B cell (primary cell): Measurements from ENCODE around the gene RAD51B. TPM values are rescaled to one million over a fixed set of nuclear protein-coding genes. Genes with fewer than 3 reads are reported as not detected.
A peak's percentile ranks its signal among the peaks of the same experiment; 100 is the strongest.

Experiments
- ATAC-seq: fragments of 200-7000 bp; cut with Tn5 transposase; one replicate; pipeline ENCODE4 v1.10.0; 2021; ENCODE audit warnings: low read depth, mild to moderate bottlenecking, moderate number of reproducible peaks, moderate library complexity
- CTCF ChIA-PET: fragments of 350-600 bp; sonication (Branson Sonifier 250); formaldehyde crosslinking; loops from one replicate; lab custom pipeline; 2021; ENCODE audit warnings: antibody characterized with exemption, inconsistent platforms; lab: Charles Lee
- POLR2A ChIA-PET: fragments of 350-600 bp; sonication (Branson Sonifier 250); formaldehyde crosslinking; loops from one replicate; lab custom pipeline; 2021; ENCODE audit warnings: antibody characterized with exemption; lab: Charles Lee
- DNase-seq: peaks from one replicate; pipeline ENCODE4 v3.0.0; 2013
- H2AFZ ChIP-seq: 2 replicates; pipeline ENCODE4 v1.6.1; 2012; ENCODE audit warnings: mild to moderate bottlenecking, low read depth, low read length; ENCODE audit not compliant: insufficient read depth, poor library complexity, severe bottlenecking
- H3K27ac ChIP-seq, 2 donors: 1 replicate in 1 of 2; 2 replicates in 1 of 2; pipeline ENCODE4 v1.5.1; 2012 to 2013; ENCODE audit warnings: low read length in 2 of 2, mild to moderate bottlenecking in 2 of 2, moderate library complexity in 1 of 2
- H3K27me3 ChIP-seq, 4 experiments: fragments of 200-600 bp in 1 of 4; sonication (generic) in 1 of 4; replicated peaks in 1 of 4; 1 replicate in 2 of 4; 2 replicates in 2 of 4; pipeline versions ENCODE4 v1.6.1 to v1.7.0; 2013 to 2016; ENCODE audit warnings: low read length in 3 of 4, mild to moderate bottlenecking in 2 of 4, mixed read lengths in 1 of 4, moderate library complexity in 1 of 4; ENCODE audit not compliant: insufficient read depth in 4 of 4, control insufficient read depth in 3 of 4; ENCODE audit errors: control extremely low read depth in 1 of 4
- H3K36me3 ChIP-seq, 2 experiments: replicated peaks in 1 of 2; 1 replicate in 1 of 2; 2 replicates in 1 of 2; pipeline versions ENCODE4 v1.6.1 to v1.7.1; 2013; ENCODE audit warnings: low read length in 1 of 2; ENCODE audit not compliant: insufficient read depth in 2 of 2, control insufficient read depth in 1 of 2; ENCODE audit errors: control extremely low read depth in 1 of 2, extremely low read depth in 1 of 2
- H3K4me1 ChIP-seq, 2 donors: fragments of 200-600 bp in 1 of 2; sonication (generic) in 1 of 2; 1 replicate in 1 of 2; 2 replicates in 1 of 2; pipeline versions ENCODE4 v1.5.1 to v1.6.1; 2013 to 2017; ENCODE audit warnings: low read length in 2 of 2; ENCODE audit not compliant: control insufficient read depth in 2 of 2, insufficient read depth in 2 of 2
- H3K4me2 ChIP-seq: replicated peaks from 2 replicates; pipeline ENCODE3; 2012; ENCODE audit warnings: mild to moderate bottlenecking, low read depth, low read length; ENCODE audit not compliant: poor library complexity, severe bottlenecking
- H3K4me3 ChIP-seq, 5 experiments: fragments of 200-600 bp in 1 of 5; sonication (generic) in 1 of 5; 1 replicate in 3 of 5; 2 replicates in 2 of 5; pipeline versions ENCODE4 v1.5.1 to v1.7.0; 2011 to 2016; ENCODE audit warnings: low read length in 4 of 5, mild to moderate bottlenecking in 4 of 5, low read depth in 2 of 5, control low read depth in 1 of 5, moderate library complexity in 1 of 5; ENCODE audit not compliant: insufficient read depth in 1 of 5; ENCODE audit errors: control extremely low read depth in 1 of 5, extremely low read depth in 1 of 5
- H3K79me2 ChIP-seq: fragments of 200-600 bp; sonication (generic); one replicate; pipeline ENCODE4 v1.6.0; 2016; ENCODE audit warnings: low read length; ENCODE audit not compliant: control insufficient read depth, insufficient read depth
- H3K9ac ChIP-seq: fragments of 200-600 bp; sonication (generic); 2 replicates; pipeline ENCODE4 v1.6.1; 2017; ENCODE audit warnings: mild to moderate bottlenecking, low read length, moderate library complexity
- H3K9me3 ChIP-seq, 3 donors: one replicate each; pipeline versions ENCODE4 v1.6.1 to v1.7.1; 2013; ENCODE audit warnings: low read length in 2 of 3; ENCODE audit not compliant: control insufficient read depth in 2 of 3, insufficient read depth in 1 of 3; ENCODE audit errors: control extremely low read depth in 1 of 3
- H4K20me1 ChIP-seq: 2 replicates; pipeline ENCODE4 v1.6.0; 2012; ENCODE audit warnings: mild to moderate bottlenecking, low read length; ENCODE audit not compliant: insufficient read depth, control insufficient read depth, poor library complexity, severe bottlenecking
- H3K27ac Mint-ChIP-seq: one replicate; pipeline ENCODE4 v1.8.0; 2021; ENCODE audit warnings: mixed read lengths
- H3K27me3 Mint-ChIP-seq: one replicate; pipeline ENCODE4 v1.8.0; 2021; ENCODE audit warnings: mixed read lengths
- H3K4me1 Mint-ChIP-seq: one replicate; pipeline ENCODE4 v1.8.0; 2021; ENCODE audit warnings: mixed read lengths
- H3K4me3 Mint-ChIP-seq: one replicate; pipeline ENCODE4 v1.8.0; 2021; ENCODE audit warnings: mixed read lengths
- H3K9me3 Mint-ChIP-seq: one replicate; pipeline ENCODE4 v1.8.0; 2022; ENCODE audit warnings: mixed read lengths; ENCODE audit not compliant: insufficient read depth
- EZH2 ChIP-seq: IDR thresholded peaks from 2 replicates; pipeline ENCODE4 v1.6.1; 2012; ENCODE audit warnings: borderline replicate concordance, low read depth, mild to moderate bottlenecking, moderate library complexity, low read length; ENCODE audit not compliant: insufficient read depth, poor library complexity, severe bottlenecking
- WGBS: methylation state at CpG from one replicate; pipeline ENCODE4 v1.1.5; 2013; ENCODE audit warnings: missing lambda C conversion rate; ENCODE audit not compliant: insufficient coverage; 5-methylcytosine and 5-hydroxymethylcytosine counted together
- intact Hi-C: fragments of 100-400 bp; cut with micrococcal nuclease; formaldehyde crosslinking; loops from one replicate; pipeline ENCODE4 v1.10.0; 2022
- polyA plus RNA-seq: library from polyadenylated mRNA; depleted of rRNA; stranded (reverse); fragments of >200 nt; gene quantifications from 2 replicates; pipeline ENCODE4 v1.2.3, GENCODE V29; 2012
- total RNA-seq, 2 donors: library from RNA; stranded (reverse); fragments of 120-200 nt in 1 of 2; gene quantifications; 1 replicate in 1 of 2; 2 replicates in 1 of 2; pipeline versions ENCODE4 v1.2.3 to v1.2.4, GENCODE V29; 2013 to 2022
- TF ChIP-seq, protein P1 (sequence below): fragments of 200-600 bp; IDR thresholded peaks from one replicate; pipeline ENCODE4 v1.8.0; 2022; ENCODE audit warnings: antibody characterized with exemption, mild to moderate bottlenecking

RAD51B gene
- total and polyA plus RNA-seq, 2 donors (not counting 1 experiment from before 2014, with no cell fraction given), result 6.5 to 60.6 TPM

DNA sequence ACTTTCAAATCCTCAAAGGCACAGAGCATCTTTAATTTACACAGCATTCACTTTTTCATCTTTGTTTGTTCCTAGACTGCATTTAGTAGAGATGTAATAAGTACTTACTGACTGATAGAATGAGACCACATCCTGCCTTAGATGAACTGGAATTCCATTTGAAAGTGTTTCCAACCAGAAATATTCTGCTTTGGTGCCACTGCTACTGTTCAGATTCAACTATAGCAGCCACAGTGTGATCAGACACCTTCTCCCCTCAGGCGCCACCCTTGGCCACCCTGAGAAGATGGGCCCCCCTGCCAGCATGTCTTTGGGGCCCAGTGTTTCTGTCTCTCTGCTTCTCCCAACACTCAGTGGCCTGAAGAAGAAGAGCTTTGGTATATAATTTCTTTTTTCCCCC, 449.1 kb downstream of the RAD51B start:
- Histone ChIP-seq H4K20me1 (no peaks in the 10 kb centered on the region), H3K27ac (peak overlapping the region; percentile 78 to 94), H3K9ac (peak overlapping the region; percentile 15), H3K4me3 (peak overlapping the region in 1 of 5 experiments; percentile 14), H3K4me1 (peaks cover 83 to 94% of the 10 kb centered on the region in 2 donors), H3K9me3 (no peaks in the 10 kb centered on the region), H3K4me2 (peak overlapping the region; percentile 56), H3K36me3 (no peaks in the 10 kb centered on the region), H3K27me3 (no peaks in the 10 kb centered on the region), H3K79me2 (peaks cover 22% of the 10 kb centered on the region), H2AFZ (peak overlapping the region; percentile 11)
- DNase-seq (no peak), ATAC-seq (peak; percentile 3)
- CTCF ChIA-PET, result interaction anchor here (1.0 to 4.8 kb wide), 8 partner anchors 11 to 546 kb away, joined by 3 to 38 read pairs (median 12); no protein-coding TSS in a partner anchor
- Mint-ChIP-seq H3K4me1 (peaks cover 84% of the 10 kb centered on the region), H3K27me3 (no peaks in the 10 kb centered on the region), H3K4me3 (peak overlapping the region; percentile 72), H3K27ac (peak overlapping the region; percentile 95), H3K9me3 (no peaks in the 10 kb centered on the region)
- no peak for TF ChIP-seq EZH2
- TF ChIP-seq, protein P1, sequence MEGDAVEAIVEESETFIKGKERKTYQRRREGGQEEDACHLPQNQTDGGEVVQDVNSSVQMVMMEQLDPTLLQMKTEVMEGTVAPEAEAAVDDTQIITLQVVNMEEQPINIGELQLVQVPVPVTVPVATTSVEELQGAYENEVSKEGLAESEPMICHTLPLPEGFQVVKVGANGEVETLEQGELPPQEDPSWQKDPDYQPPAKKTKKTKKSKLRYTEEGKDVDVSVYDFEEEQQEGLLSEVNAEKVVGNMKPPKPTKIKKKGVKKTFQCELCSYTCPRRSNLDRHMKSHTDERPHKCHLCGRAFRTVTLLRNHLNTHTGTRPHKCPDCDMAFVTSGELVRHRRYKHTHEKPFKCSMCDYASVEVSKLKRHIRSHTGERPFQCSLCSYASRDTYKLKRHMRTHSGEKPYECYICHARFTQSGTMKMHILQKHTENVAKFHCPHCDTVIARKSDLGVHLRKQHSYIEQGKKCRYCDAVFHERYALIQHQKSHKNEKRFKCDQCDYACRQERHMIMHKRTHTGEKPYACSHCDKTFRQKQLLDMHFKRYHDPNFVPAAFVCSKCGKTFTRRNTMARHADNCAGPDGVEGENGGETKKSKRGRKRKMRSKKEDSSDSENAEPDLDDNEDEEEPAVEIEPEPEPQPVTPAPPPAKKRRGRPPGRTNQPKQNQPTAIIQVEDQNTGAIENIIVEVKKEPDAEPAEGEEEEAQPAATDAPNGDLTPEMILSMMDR, result no peak
- WGBS, result no CpG with 5 or more reads among the region's 1 CpG
- POLR2A ChIA-PET, result interaction anchor here (0.6 to 2.6 kb wide), 6 partner anchors 11 to 527 kb away, joined by 4 to 15 read pairs (median 6); partner anchors contain the start of gene ZFP36L1
- intact Hi-C loops, result loop anchor here (1.0 to 5.0 kb wide), 9 partner anchors 11 to 549 kb away; partner anchors contain the start of gene ZFP36L1

DNA sequence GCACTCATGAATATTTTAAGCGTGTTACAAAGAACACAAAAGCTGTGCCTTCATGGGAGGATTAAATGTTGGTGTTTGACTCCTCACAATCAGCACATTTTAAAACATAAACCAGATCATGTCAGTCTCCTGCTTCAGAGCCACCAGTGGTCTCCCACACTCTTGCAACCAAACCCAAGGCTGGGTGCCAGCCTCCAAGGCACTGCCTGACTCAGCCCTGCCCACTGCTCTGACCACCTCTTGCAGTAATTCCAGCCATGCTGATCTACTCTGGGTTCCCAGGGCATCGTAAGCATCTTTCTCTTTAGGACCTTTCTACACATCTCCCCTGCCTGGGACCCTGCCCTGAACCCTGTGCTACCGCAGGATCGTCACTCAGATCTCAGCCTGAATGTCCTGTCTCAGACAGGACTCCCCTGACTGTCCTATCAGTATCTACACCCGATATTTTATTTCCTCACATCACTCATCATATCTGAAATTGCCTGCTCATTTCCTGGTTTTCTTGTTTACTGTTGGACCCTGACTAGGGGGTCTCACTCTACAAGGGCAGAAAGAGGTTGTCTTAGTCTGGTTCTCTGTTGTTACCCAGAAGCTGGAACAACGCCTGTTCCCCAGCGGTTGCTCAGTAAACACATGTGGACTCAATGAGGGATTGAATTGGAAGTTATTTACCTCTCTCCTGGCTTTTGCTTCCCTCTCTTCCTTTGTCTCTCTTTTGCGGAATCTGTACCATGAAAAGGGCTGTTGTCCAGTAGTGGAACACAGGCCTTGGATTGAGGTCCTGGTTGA, 449.8 kb downstream of the RAD51B start:
- Mint-ChIP-seq H3K4me3 (peak overlapping the region; percentile 72), H3K27ac (peak overlapping the region; percentile 95), H3K27me3 (no peaks in the 10 kb centered on the region), H3K9me3 (no peaks in the 10 kb centered on the region), H3K4me1 (peaks cover 85% of the 10 kb centered on the region)
- Histone ChIP-seq H3K9me3 (no peaks in the 10 kb centered on the region), H3K27ac (peak overlapping the region; percentile 78 to 94), H3K36me3 (no peaks in the 10 kb centered on the region), H4K20me1 (no peaks in the 10 kb centered on the region), H3K4me1 (peaks cover 87 to 94% of the 10 kb centered on the region in 2 donors), H3K4me3 (no peak overlapping the region), H2AFZ (peak overlapping the region; percentile 11), H3K9ac (peak overlapping the region; percentile 15), H3K4me2 (peak overlapping the region; percentile 56), H3K79me2 (peaks cover 17% of the 10 kb centered on the region), H3K27me3 (no peaks in the 10 kb centered on the region)
- ATAC-seq, result no peak
- CTCF ChIA-PET, result interaction anchor here (1.0 to 4.8 kb wide), 8 partner anchors 10 to 546 kb away, joined by 3 to 38 read pairs (median 12); no protein-coding TSS in a partner anchor
- WGBS, result 78% methylated on average over 5 of the region's 8 CpGs
- no peak for DNase-seq
- intact Hi-C loops, result loop anchor here (5.0 kb wide), 7 partner anchors 58 to 548 kb away; partner anchors contain the start of gene ZFP36L1
- POLR2A ChIA-PET, result interaction anchor here (0.6 to 2.6 kb wide), 5 partner anchors 10 to 526 kb away, joined by 4 to 15 read pairs (median 7); no protein-coding TSS in a partner anchor
- TF ChIP-seq, protein P1, result no peak
- TF ChIP-seq EZH2, result no peak
